BLaER1 (cell line): ENCODE measurements around the gene OR6A2.
A peak's percentile ranks its signal among the peaks of the same experiment; 100 is the strongest.

ENCODE experiments used
- H3K27ac ChIP-seq: shearing (Covaris generic); formaldehyde crosslinking; 2 replicates; pipeline ENCODE4 v1.8.1; 2022
- H3K27me3 ChIP-seq: shearing (Covaris generic); formaldehyde crosslinking; 2 replicates; pipeline ENCODE4 v1.8.1; 2022
- H3K36me3 ChIP-seq: shearing (Covaris generic); formaldehyde crosslinking; 2 replicates; pipeline ENCODE4 v1.8.1; 2022
- H3K4me1 ChIP-seq: shearing (Covaris generic); formaldehyde crosslinking; 2 replicates; pipeline ENCODE4 v1.8.1; 2022
- H3K4me2 ChIP-seq: shearing (Covaris generic); formaldehyde crosslinking; 2 replicates; pipeline ENCODE4 v1.8.1; 2022
- H3K4me3 ChIP-seq: shearing (Covaris generic); formaldehyde crosslinking; 2 replicates; pipeline ENCODE4 v1.8.1; 2022
- H3K9ac ChIP-seq: shearing (Covaris generic); formaldehyde crosslinking; 2 replicates; pipeline ENCODE4 v1.8.1; 2022
- H3K9me3 ChIP-seq: shearing (Covaris generic); formaldehyde crosslinking; 2 replicates; pipeline ENCODE4 v1.8.1; 2022
- H4K20me1 ChIP-seq: shearing (Covaris generic); formaldehyde crosslinking; 2 replicates; pipeline ENCODE4 v1.8.1; 2022
- Cebpa-rat ChIP-seq: shearing (Covaris generic); IDR thresholded peaks from 2 replicates; pipeline ENCODE4 v1.8.1; 2022

Gene OR6A2

GRCh38 chr11:6771926-6772893 lies 27.3 kb downstream of the OR6A2 start, which contains the start of gene OR2AG2:
Gene OR2AG2 (minus strand): TSS chr11:6771976. CDS start chr11:6768957, 3,019 bp downstream.
- Histone ChIP-seq H3K4me1 (peaks cover 12% of the 10 kb centered on the region), H3K4me2 (peak within 1 kb of the TSS; percentile 35), H3K27ac (0 out of 2 replicates have a peak within 1 kb of the TSS, but pooled peaks have one; percentile 24), H3K9ac (no peak within 1 kb of the TSS), H3K27me3 (no peaks in the 10 kb centered on the region), H3K4me3 (no peak within 1 kb of the TSS), H4K20me1 (no peaks in the 10 kb centered on the region), H3K9me3 (no peaks in the 10 kb centered on the region), H3K36me3 (no peaks in the 10 kb centered on the region)
- TF ChIP-seq Cebpa-rat, result no peak

DNA sequence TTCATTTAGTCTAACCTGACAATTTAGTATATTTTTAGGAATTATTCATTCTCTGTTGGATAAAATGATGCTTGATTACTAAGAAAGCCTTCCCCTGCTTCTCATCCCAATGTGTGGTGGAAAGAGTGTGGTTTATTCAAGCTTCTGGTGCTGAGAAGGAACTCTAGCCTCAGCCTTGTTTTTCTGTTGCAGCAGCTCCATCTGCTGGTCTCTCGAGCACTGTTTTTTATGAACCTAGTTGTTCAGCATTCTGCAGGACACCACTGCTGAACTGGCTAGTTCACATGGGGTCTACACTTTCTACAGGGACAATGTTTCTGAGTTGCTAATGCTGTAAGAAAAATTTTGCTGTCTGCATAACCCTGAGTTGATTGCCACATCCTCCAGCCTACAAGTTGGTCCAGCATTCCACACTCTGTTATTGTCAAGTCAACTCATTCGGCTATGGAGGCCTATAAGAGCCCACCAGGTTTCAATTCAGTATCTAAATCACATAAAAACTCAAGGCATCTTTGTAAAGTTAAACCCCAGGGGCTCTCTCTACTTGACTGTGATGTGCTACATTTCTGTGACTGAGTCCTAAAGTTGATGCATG lies 42.0 kb downstream of the OR6A2 start:
- no peaks in the 10 kb centered on the region for H3K27me3 ChIP-seq
- H3K4me3 ChIP-seq, result no peak overlapping the region
- H3K9me3 ChIP-seq, result peaks cover 4% of the 10 kb centered on the region
- no peak overlapping the region for H3K9ac ChIP-seq
- no peaks in the 10 kb centered on the region for H4K20me1 ChIP-seq
- TF ChIP-seq Cebpa-rat, result no peak
- no peak overlapping the region for H3K27ac ChIP-seq
- H3K4me2 ChIP-seq, result no peak overlapping the region
- H3K36me3 ChIP-seq, result no peaks in the 10 kb centered on the region
- no peaks in the 10 kb centered on the region for H3K4me1 ChIP-seq

DNA sequence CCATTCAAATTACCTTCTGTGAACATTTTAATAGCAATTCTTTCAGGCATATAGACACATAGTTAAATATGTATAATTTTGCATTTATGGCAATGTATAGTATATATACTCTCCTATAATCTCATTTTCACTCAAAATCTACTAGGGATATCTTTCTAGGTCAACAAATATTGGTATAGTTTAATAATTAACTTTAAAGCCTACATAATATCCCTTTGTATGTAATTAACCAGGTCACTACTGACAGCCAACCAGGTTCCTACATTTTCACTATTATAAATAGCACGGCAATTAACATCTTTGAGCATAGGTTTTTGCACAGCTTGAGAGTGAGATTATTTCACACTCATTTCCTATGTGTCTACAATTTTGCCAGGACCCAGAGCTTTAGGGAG lies 43.5 kb downstream of the OR6A2 start:
- H4K20me1 ChIP-seq, result no peaks in the 10 kb centered on the region
- H3K27ac ChIP-seq, result no peak overlapping the region
- H3K9ac ChIP-seq, result no peak overlapping the region
- no peaks in the 10 kb centered on the region for H3K27me3 ChIP-seq
- H3K36me3 ChIP-seq, result no peaks in the 10 kb centered on the region
- no peaks in the 10 kb centered on the region for H3K4me1 ChIP-seq
- H3K4me3 ChIP-seq, result no peak overlapping the region
- H3K4me2 ChIP-seq, result no peak overlapping the region
- H3K9me3 ChIP-seq, result no peaks in the 10 kb centered on the region
- no peak for TF ChIP-seq Cebpa-rat

GRCh38 chr11:6755303-6755952 lies 44.1 kb downstream of the OR6A2 start:
- no peak for TF ChIP-seq Cebpa-rat
- Histone ChIP-seq H3K36me3 (no peaks in the 10 kb centered on the region), H3K27ac (no peak overlapping the region), H3K4me3 (no peak overlapping the region), H3K9me3 (no peaks in the 10 kb centered on the region), H3K27me3 (no peaks in the 10 kb centered on the region), H4K20me1 (no peaks in the 10 kb centered on the region), H3K4me1 (no peaks in the 10 kb centered on the region), H3K4me2 (no peak overlapping the region), H3K9ac (no peak overlapping the region)

GRCh38 chr11:6747097-6747668 lies 52.3 kb downstream of the OR6A2 start:
- Histone ChIP-seq H3K4me1 (peaks cover 20% of the 10 kb centered on the region), H3K27me3 (no peaks in the 10 kb centered on the region), H3K4me2 (0 out of 2 replicates have a peak overlapping the region, but pooled peaks have one; percentile 77), H3K27ac (no peak overlapping the region), H3K4me3 (no peak overlapping the region), H3K9ac (no peak overlapping the region), H3K36me3 (no peaks in the 10 kb centered on the region), H3K9me3 (no peaks in the 10 kb centered on the region), H4K20me1 (no peaks in the 10 kb centered on the region)
- TF ChIP-seq Cebpa-rat, result no peak

DNA sequence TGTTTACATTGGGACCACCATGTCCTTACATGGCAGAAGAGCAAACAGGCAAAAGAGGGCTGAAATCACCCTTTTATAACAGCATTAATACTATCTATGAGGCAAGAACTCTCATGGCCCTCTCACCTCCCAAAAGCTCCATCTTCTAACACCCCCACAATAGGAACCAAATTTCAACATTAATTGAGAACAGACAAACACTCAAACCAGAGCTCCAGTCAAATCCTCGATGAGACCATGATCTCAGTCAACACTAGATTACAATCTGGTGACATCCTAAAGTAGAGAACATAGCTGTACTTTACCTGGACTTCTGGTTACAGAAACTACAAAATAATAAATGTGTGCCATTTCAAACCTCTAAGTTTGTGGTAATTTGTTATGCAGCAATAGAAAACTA lies 52.9 kb downstream of the OR6A2 start:
- peak overlapping the region; percentile 40 for H3K27ac ChIP-seq
- H3K9me3 ChIP-seq, result no peaks in the 10 kb centered on the region
- peak overlapping the region; percentile 44 for H3K4me3 ChIP-seq
- H3K4me2 ChIP-seq, result peak overlapping the region; percentile 77
- no peaks in the 10 kb centered on the region for H4K20me1 ChIP-seq
- H3K9ac ChIP-seq, result no peak overlapping the region; the same call in 1 of the 2 replicates
- TF ChIP-seq Cebpa-rat, result no peak
- H3K4me1 ChIP-seq, result peaks cover 20% of the 10 kb centered on the region
- no peaks in the 10 kb centered on the region for H3K27me3 ChIP-seq
- no peaks in the 10 kb centered on the region for H3K36me3 ChIP-seq

DNA sequence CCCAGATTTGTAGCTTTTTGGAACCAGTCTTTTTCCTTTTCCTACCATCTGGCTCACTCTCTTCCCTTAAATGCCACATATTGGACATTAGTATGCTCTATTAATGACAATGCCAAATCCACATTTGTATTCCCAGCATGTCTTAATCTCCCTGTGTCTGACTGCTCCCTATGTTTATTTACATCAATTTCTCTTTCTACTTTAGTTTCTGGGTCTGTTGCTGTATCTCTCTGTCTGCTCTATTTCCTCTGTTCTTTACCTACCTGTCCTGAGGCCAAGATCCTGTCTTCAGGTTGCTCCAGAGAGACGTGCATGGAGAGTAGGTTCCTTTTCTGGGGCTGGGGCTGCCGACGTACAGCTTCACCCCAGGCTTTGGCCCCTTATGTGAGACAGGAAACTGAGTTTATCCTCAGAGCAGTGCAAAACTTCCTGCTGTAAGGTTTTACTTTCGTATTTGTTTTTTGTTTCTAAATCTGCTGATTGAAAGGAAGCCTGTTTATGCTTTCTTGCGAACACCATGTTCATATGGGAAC lies 53.3 kb downstream of the OR6A2 start:
- no peaks in the 10 kb centered on the region for H4K20me1 ChIP-seq
- H3K4me2 ChIP-seq, result peak overlapping the region; percentile 77
- no peaks in the 10 kb centered on the region for H3K27me3 ChIP-seq
- H3K9me3 ChIP-seq, result no peaks in the 10 kb centered on the region
- H3K27ac ChIP-seq, result peak overlapping the region; percentile 40
- no peaks in the 10 kb centered on the region for H3K36me3 ChIP-seq
- H3K4me1 ChIP-seq, result peaks cover 20% of the 10 kb centered on the region
- H3K9ac ChIP-seq, result no peak overlapping the region; the same call in 1 of the 2 replicates
- TF ChIP-seq Cebpa-rat, result no peak
- peak overlapping the region; percentile 44 for H3K4me3 ChIP-seq

- Histone ChIP-seq H3K4me1 (peaks cover 20% of the 10 kb centered on the region), H3K27ac (peak overlapping the region; percentile 40), H3K9ac (no peak overlapping the region), H3K4me3 (peak overlapping the region; percentile 44), H3K36me3 (no peaks in the 10 kb centered on the region), H3K27me3 (no peaks in the 10 kb centered on the region), H3K9me3 (no peaks in the 10 kb centered on the region), H4K20me1 (no peaks in the 10 kb centered on the region), H3K4me2 (peak overlapping the region; percentile 77)
- TF ChIP-seq Cebpa-rat, result no peak
Observed at GRCh38 chr11:6745465-6746015, 53.9 kb downstream of the OR6A2 start.

- H3K4me3 ChIP-seq, result no peak overlapping the region
- H3K27me3 ChIP-seq, result no peaks in the 10 kb centered on the region
- TF ChIP-seq Cebpa-rat, result no peak
- no peaks in the 10 kb centered on the region for H3K36me3 ChIP-seq
- H3K27ac ChIP-seq, result no peak overlapping the region
- H3K4me1 ChIP-seq, result peaks cover 20% of the 10 kb centered on the region
- H3K9ac ChIP-seq, result no peak overlapping the region
- H3K9me3 ChIP-seq, result no peaks in the 10 kb centered on the region
- no peaks in the 10 kb centered on the region for H4K20me1 ChIP-seq
- H3K4me2 ChIP-seq, result peak overlapping the region; percentile 77
Observed at GRCh38 chr11:6745018-6745417, 54.5 kb downstream of the OR6A2 start.
